Smooth muscle cell of trachea (primary cell): ENCODE results near the gene CAPNS2. TPM values are rescaled to one million over a fixed set of nuclear protein-coding genes. Genes with fewer than 3 reads are reported as not detected.

ENCODE experiments used
- total RNA-seq: library from RNA; depleted of rRNA; stranded (reverse); fragments of >200 nt; gene quantifications from 2 replicates; pipeline ENCODE4 v1.2.1, GENCODE V29; 2014

CAPNS2 gene
- total RNA-seq, result 0.99 and 1.7 TPM in 2 replicates

DNA sequence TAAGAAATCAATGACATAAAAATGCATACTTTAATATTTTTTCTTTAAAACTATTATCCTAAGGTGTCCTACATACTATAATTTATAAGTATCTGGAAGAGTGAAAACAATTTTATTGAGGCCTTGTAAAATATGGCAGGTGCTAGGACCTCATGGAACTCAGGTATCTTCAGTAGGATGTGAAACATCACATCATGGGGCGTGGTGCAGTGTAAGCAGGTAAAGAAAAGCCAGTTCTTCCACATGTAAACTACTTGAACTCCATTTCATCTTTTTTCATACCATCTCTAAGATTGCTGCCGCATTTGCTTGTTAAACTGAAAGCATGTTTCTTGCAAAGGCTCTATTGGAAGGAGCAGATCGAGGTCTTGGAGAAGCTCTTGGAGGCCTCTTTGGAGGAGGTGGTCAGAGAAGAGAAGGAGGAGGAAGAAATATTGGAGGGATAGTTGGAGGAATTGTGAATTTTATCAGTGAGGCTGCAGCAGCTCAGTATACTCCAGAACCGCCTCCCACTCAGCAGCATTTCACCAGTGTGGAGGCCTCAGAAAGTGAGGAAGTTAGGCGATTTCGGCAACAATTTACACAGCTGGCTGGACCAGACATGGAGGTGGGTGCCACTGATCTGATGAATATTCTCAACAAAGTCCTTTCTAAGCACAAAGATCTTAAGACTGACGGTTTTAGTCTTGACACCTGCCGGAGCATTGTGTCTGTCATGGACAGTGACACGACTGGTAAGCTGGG, at the start of gene CAPNS2:
Gene CAPNS2 (plus strand): TSS at position 253 of the 744 bp plus-strand sequence. CDS start 73 bp downstream, at position 326.

Other genes with a start within 250 kb of the CAPNS2 start
- not detected in 2 replicates for gene IRX6, start 242.5 kb upstream of the CAPNS2 start, total RNA-seq
- 884 and 2,660 TPM in 2 replicates for gene MMP2, start 87.5 kb upstream of the CAPNS2 start, total RNA-seq
- 31.0 and 31.9 TPM in 2 replicates for gene LPCAT2, start 57.6 kb upstream of the CAPNS2 start, total RNA-seq
- gene SLC6A2, start 89.3 kb downstream of the CAPNS2 start, total RNA-seq, result not detected in 2 replicates